Trophoblast cell (in vitro differentiated cells and primary cell): ENCODE data around the gene KIAA1614.

Experiments used
- DNase-seq, 2 donors: peaks; one replicate each; pipeline ENCODE4 v3.0.0-alpha.2; 2016
- H2AFZ ChIP-seq: 2 replicates; pipeline ENCODE4 v1.6.1; 2013; ENCODE audit warnings: low read length, moderate library complexity, mild to moderate bottlenecking; ENCODE audit not compliant: insufficient read depth, poor library complexity
- H2AK5ac ChIP-seq: 2 replicates; pipeline ENCODE4 v1.6.1; 2013; ENCODE audit warnings: mild to moderate bottlenecking, low read length
- H2BK120ac ChIP-seq: 2 replicates; pipeline ENCODE4 v1.6.1; 2013; ENCODE audit warnings: low read length, mild to moderate bottlenecking, moderate library complexity; ENCODE audit not compliant: insufficient read depth, poor library complexity
- H2BK12ac ChIP-seq: 2 replicates; pipeline ENCODE4 v1.6.1; 2013; ENCODE audit warnings: mild to moderate bottlenecking, low read length, moderate library complexity
- H2BK5ac ChIP-seq: 2 replicates; pipeline ENCODE4 v1.6.1; 2013; ENCODE audit warnings: low read length, low read depth, moderate library complexity, mild to moderate bottlenecking; ENCODE audit not compliant: poor library complexity
- H3K14ac ChIP-seq: 2 replicates; pipeline ENCODE4 v1.6.1; 2013; ENCODE audit warnings: mild to moderate bottlenecking, low read length
- H3K18ac ChIP-seq: 2 replicates; pipeline ENCODE4 v1.6.1; 2013; ENCODE audit warnings: mild to moderate bottlenecking, low read length
- H3K23ac ChIP-seq: 2 replicates; pipeline ENCODE4 v1.6.1; 2013; ENCODE audit warnings: low read length
- H3K27ac ChIP-seq: 2 replicates; pipeline ENCODE4 v1.5.1; 2013; ENCODE audit warnings: low read depth, mild to moderate bottlenecking, inconsistent platforms, low read length, moderate library complexity
- H3K27me3 ChIP-seq: 2 replicates; pipeline ENCODE4 v1.6.1; 2013; ENCODE audit warnings: inconsistent platforms, mild to moderate bottlenecking, low read length, moderate library complexity; ENCODE audit not compliant: insufficient read depth
- H3K36me3 ChIP-seq, 2 experiments: 1 replicate in 1 of 2; 2 replicates in 1 of 2; pipeline ENCODE4 v1.6.1; 2013; ENCODE audit warnings: low read length in 2 of 2, mild to moderate bottlenecking in 2 of 2, moderate library complexity in 1 of 2; ENCODE audit not compliant: insufficient read depth in 2 of 2, control insufficient read depth in 1 of 2
- H3K4ac ChIP-seq: 2 replicates; pipeline ENCODE4 v1.6.1; 2013; ENCODE audit warnings: low read depth, mild to moderate bottlenecking, low read length, moderate library complexity
- H3K4me1 ChIP-seq, 2 experiments: 1 replicate in 1 of 2; 2 replicates in 1 of 2; pipeline ENCODE4 v1.6.1; 2013; ENCODE audit warnings: low read length in 2 of 2, mild to moderate bottlenecking in 2 of 2, moderate library complexity in 1 of 2; ENCODE audit not compliant: insufficient read depth in 2 of 2, control insufficient read depth in 1 of 2
- H3K4me2 ChIP-seq: 2 replicates; pipeline ENCODE4 v1.6.1; 2013; ENCODE audit warnings: inconsistent platforms, mild to moderate bottlenecking, low read length, moderate library complexity
- H3K4me3 ChIP-seq: 2 replicates; pipeline ENCODE4 v1.5.1; 2013; ENCODE audit warnings: mild to moderate bottlenecking, low read depth, low read length, inconsistent platforms
- H3K79me1 ChIP-seq: one replicate; pipeline ENCODE4 v1.6.1; 2013; ENCODE audit warnings: low read length
- H3K79me2 ChIP-seq: 2 replicates; pipeline ENCODE4 v1.6.1; 2013; ENCODE audit warnings: low read length, mild to moderate bottlenecking; ENCODE audit not compliant: control insufficient read depth, insufficient read depth, poor library complexity
- H3K9ac ChIP-seq: 2 replicates; pipeline ENCODE4 v1.6.1; 2013; ENCODE audit warnings: mild to moderate bottlenecking, low read length
- H3K9me3 ChIP-seq: 2 replicates; pipeline ENCODE4 v1.6.1; 2013; ENCODE audit warnings: low read depth, mild to moderate bottlenecking, control low read depth, inconsistent platforms, low read length; ENCODE audit not compliant: insufficient read depth
- H4K12ac ChIP-seq: 2 replicates; pipeline ENCODE4 v1.6.1; 2013; ENCODE audit warnings: low read depth, mild to moderate bottlenecking, low read length, moderate library complexity
- H4K8ac ChIP-seq: 2 replicates; pipeline ENCODE4 v1.6.1; 2013; ENCODE audit warnings: low read depth, mild to moderate bottlenecking, low read length, moderate library complexity
- H4K91ac ChIP-seq: one replicate; pipeline ENCODE4 v1.6.1; 2013; ENCODE audit warnings: low read depth, mild to moderate bottlenecking, low read length, moderate library complexity
- WGBS: extraction: QIAGEN DNeasy Blood & Tissue Kit; methylation state at CpG from one replicate; pipeline ENCODE4 v1.1.7; 2013; ENCODE audit warnings: missing lambda C conversion rate; ENCODE audit not compliant: insufficient read length, insufficient coverage; ENCODE audit errors: extremely low coverage; 5-methylcytosine and 5-hydroxymethylcytosine counted together

Gene KIAA1614

DNA sequence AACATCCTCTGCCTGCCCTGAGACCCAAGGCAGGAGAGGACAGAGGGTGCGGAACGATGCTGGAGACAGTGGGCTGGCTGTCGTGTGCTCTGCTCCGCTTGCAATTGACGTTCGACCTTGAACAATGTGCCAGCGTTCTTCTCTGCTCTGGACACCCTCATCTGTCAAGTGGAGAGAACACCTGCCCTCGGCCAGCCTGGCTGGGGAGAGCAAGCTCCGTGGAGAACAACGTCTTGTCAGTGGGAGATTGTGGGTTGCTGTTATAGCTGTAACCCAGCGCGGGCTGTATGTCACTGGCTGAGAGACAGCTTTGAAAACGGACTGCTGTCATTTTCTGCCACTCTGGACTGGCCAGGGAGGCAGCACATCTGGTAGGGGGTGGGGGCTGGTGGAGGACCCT lies 14.7 kb downstream of the KIAA1614 start:
- no peaks in the 10 kb centered on the region for H3K27me3 ChIP-seq
- DNase-seq, result no peak
- H2AFZ ChIP-seq, result no peak overlapping the region
- H4K91ac ChIP-seq, result no peak overlapping the region
- H3K18ac ChIP-seq, result no peak overlapping the region
- no peak overlapping the region for H2AK5ac ChIP-seq
- no peaks in the 10 kb centered on the region for H3K79me2 ChIP-seq
- H3K79me1 ChIP-seq, result peaks cover 3% of the 10 kb centered on the region
- no peak overlapping the region for H3K4me3 ChIP-seq
- H4K8ac ChIP-seq, result no peak overlapping the region
- H3K4me2 ChIP-seq, result no peak overlapping the region
- H3K23ac ChIP-seq, result no peak overlapping the region
- no peak overlapping the region for H3K9ac ChIP-seq
- no peaks in the 10 kb centered on the region for H3K36me3 ChIP-seq
- H3K4me1 ChIP-seq, result peaks cover 12% of the 10 kb centered on the region in 2 experiments
- no peak overlapping the region for H3K4ac ChIP-seq
- H2BK120ac ChIP-seq, result no peak overlapping the region
- no peak overlapping the region for H2BK5ac ChIP-seq
- no CpG with 5 or more reads among the region's 13 CpGs for WGBS
- H3K14ac ChIP-seq, result no peak overlapping the region
- H3K9me3 ChIP-seq, result no peaks in the 10 kb centered on the region
- H2BK12ac ChIP-seq, result no peak overlapping the region
- H3K27ac ChIP-seq, result no peak overlapping the region
- no peak overlapping the region for H4K12ac ChIP-seq

DNA sequence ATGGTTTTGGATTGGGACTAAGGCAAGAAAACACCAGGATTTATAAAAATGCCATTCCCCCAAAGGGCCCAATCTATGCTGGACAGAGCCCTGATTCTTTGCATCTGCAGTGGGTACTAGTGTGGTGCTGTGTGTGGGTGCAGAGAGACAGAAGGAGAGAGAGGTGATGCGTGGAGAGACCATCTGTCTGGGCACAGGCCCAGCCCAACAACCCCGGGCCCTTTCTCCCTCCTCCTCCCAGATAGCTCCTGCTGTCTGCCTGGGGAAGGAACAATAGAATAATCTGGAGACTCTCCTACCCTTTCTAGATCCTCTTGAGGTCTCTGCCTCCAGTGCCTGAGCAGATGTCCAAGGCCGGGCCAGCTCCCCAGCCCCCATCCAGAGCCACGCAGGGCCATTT lies 15.1 kb downstream of the KIAA1614 start:
- H2AK5ac ChIP-seq, result no peak overlapping the region
- no peaks in the 10 kb centered on the region for H3K27me3 ChIP-seq
- H3K79me1 ChIP-seq, result peaks cover 3% of the 10 kb centered on the region
- no peak overlapping the region for H3K23ac ChIP-seq
- no peak overlapping the region for H2BK5ac ChIP-seq
- no CpG with 5 or more reads among the region's 4 CpGs for WGBS
- no peak overlapping the region for H3K4me3 ChIP-seq
- no peak overlapping the region for H3K27ac ChIP-seq
- H2AFZ ChIP-seq, result no peak overlapping the region
- no peaks in the 10 kb centered on the region for H3K79me2 ChIP-seq
- H3K9ac ChIP-seq, result no peak overlapping the region
- no peak overlapping the region for H3K18ac ChIP-seq
- H4K12ac ChIP-seq, result no peak overlapping the region
- no peak overlapping the region for H3K4me2 ChIP-seq
- no peak overlapping the region for H4K8ac ChIP-seq
- peaks cover 9% of the 10 kb centered on the region in 2 experiments for H3K4me1 ChIP-seq
- no peak overlapping the region for H4K91ac ChIP-seq
- H3K36me3 ChIP-seq, result no peaks in the 10 kb centered on the region
- H3K4ac ChIP-seq, result no peak overlapping the region
- no peak for DNase-seq
- no peak overlapping the region for H3K14ac ChIP-seq
- no peak overlapping the region for H2BK12ac ChIP-seq
- no peak overlapping the region for H2BK120ac ChIP-seq
- no peaks in the 10 kb centered on the region for H3K9me3 ChIP-seq

DNA sequence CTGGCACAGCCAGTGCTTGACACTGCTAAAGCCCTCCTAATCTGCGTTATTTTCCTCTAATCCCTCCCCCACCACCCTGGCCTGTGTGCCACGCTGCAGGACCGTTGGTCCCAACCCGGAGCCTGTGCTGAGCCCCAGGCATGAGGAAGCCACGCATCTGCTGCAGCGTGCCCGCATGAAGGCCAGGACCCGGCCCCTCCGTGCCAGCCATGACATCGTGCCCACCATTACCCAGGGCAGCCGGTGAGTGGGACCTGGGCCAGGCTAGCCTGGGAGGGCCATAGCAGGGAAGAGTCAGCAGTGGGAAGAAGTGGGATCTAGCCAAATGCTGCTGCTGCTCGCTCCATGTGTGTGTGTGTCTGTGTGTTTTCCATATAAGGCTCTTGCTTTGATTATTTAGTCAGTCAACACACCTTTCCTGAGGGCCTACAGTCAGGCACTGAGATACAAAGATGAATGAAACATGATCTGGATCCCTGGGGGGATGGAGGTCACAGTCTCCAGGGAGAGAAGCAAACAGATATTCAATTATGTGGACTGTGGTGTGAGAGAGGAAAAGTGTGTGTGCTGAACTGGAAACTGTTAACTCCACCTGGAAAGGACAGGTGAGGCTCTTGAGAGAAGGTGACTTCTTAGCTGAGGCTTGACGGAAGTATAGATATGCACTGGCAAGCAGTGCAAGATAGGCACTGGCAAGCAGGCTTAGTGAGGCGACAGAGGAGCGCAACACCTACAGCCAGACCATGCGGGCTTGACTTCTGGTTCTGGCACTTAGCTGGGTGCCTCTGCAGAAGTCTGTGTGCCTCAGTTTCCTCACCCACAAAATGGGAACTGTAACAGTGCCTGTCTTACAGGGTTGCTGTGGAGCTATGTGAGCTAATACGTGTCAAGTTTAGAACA lies 15.9 kb downstream of the KIAA1614 start:
- Histone ChIP-seq H2AK5ac (no peak overlapping the region), H3K4ac (no peak overlapping the region), H4K91ac (no peak overlapping the region), H3K79me2 (no peaks in the 10 kb centered on the region), H3K14ac (no peak overlapping the region), H3K27ac (no peak overlapping the region), H3K9me3 (no peaks in the 10 kb centered on the region), H3K23ac (no peak overlapping the region), H3K4me3 (no peak overlapping the region), H3K79me1 (no peaks in the 10 kb centered on the region), H4K12ac (no peak overlapping the region), H3K9ac (no peak overlapping the region), H2BK120ac (no peak overlapping the region), H2BK12ac (no peak overlapping the region), H4K8ac (no peak overlapping the region), H3K4me2 (no peak overlapping the region), H3K36me3 (no peaks in the 10 kb centered on the region), H2AFZ (no peak overlapping the region), H3K18ac (no peak overlapping the region), H2BK5ac (no peak overlapping the region), H3K27me3 (no peaks in the 10 kb centered on the region), H3K4me1 (peaks cover 5% of the 10 kb centered on the region in 2 experiments)
- no CpG with 5 or more reads among the region's 17 CpGs for WGBS
- no peak for DNase-seq

DNA sequence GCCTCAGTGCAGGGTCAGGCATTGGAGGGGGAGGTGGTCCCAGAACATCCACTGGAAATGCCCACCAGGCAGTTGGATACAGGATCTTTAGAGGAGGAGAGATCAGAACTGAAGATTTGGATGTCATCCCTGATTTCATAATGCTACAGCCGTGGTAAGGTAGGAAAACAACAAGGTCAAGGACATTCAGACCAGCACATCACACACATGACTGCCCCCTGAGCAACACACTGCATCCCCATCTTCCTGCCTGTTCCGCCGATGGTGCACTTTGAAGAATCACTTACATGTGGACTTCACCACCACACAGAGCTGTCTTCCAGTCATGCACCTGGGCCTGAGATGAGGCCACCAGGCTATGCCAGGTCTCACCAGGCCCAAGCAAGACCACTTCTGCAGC lies 16.7 kb downstream of the KIAA1614 start:
- H4K8ac ChIP-seq, result no peak overlapping the region
- no peaks in the 10 kb centered on the region for H3K36me3 ChIP-seq
- no peak overlapping the region for H3K4me3 ChIP-seq
- H2BK5ac ChIP-seq, result no peak overlapping the region
- H3K79me1 ChIP-seq, result no peaks in the 10 kb centered on the region
- no peak overlapping the region for H3K27ac ChIP-seq
- H3K18ac ChIP-seq, result no peak overlapping the region
- H3K14ac ChIP-seq, result no peak overlapping the region
- H3K9me3 ChIP-seq, result no peaks in the 10 kb centered on the region
- no peak overlapping the region for H3K4ac ChIP-seq
- no peak for DNase-seq
- H4K12ac ChIP-seq, result no peak overlapping the region
- WGBS, result no CpG with 5 or more reads among the region's 3 CpGs
- H2BK12ac ChIP-seq, result no peak overlapping the region
- H2AK5ac ChIP-seq, result no peak overlapping the region
- no peaks in the 10 kb centered on the region for H3K79me2 ChIP-seq
- H3K4me1 ChIP-seq, result peaks cover 3% of the 10 kb centered on the region in 2 experiments
- no peaks in the 10 kb centered on the region for H3K27me3 ChIP-seq
- H2AFZ ChIP-seq, result no peak overlapping the region
- no peak overlapping the region for H2BK120ac ChIP-seq
- no peak overlapping the region for H4K91ac ChIP-seq
- H3K23ac ChIP-seq, result no peak overlapping the region
- no peak overlapping the region for H3K9ac ChIP-seq
- no peak overlapping the region for H3K4me2 ChIP-seq
